Measurements from ENCODE around the gene ACOT11. TPM values are rescaled to one million over a fixed set of nuclear protein-coding genes. Genes with fewer than 3 reads are reported as not detected.

ACOT11 gene
- 1.0 and 1.1 TPM in 2 replicates for total RNA-seq

GRCh38 chr1:54547601-54548388, at the start of gene ACOT11:
Gene ACOT11, plus strand, starts transcription at chr1:54548228. Its CDS starts 82 bp downstream, at chr1:54548310.

DNA sequence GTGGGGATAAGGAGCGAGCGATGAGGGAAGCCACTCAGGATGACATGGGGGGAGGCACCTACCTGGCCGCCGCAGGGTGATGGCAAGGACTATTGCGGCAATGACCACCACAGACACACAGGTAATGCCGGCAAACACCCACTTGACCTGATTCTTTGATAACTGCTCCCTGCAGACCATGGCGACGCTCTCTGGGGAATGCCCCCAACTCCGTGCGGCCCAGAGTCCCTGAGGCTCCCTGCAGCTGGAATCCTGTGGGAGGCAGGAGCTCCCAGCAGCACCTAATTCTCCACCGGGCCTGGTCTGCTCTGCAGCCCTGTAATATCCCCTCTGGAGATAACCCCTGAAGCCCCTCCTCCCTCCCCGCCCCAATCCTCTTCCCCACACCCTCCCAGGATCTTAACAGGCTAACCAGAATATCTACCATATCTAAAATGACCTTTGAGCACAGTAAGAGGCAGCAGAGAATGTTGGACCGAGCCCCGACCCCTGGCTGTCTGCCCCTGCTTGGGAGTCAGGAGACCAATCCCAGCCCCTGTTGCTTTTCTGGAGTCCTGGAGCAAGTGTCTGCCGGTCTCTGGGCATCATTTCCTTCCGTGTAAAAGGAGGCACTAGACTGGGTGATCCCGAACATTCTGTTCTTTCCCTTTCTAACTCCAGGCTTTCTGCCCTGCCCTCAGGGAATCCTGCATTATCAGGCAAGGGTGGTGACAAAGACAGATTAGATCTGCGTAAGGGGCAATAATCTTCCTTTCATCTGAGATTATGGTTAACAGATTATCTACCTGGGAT, 75.4 kb downstream of the ACOT11 start, which contains the start of gene FAM151A:
Gene FAM151A, minus strand, starts transcription at position 310 of the 792 bp plus-strand sequence. Its CDS starts 130 bp downstream, at position 180.

DNA sequence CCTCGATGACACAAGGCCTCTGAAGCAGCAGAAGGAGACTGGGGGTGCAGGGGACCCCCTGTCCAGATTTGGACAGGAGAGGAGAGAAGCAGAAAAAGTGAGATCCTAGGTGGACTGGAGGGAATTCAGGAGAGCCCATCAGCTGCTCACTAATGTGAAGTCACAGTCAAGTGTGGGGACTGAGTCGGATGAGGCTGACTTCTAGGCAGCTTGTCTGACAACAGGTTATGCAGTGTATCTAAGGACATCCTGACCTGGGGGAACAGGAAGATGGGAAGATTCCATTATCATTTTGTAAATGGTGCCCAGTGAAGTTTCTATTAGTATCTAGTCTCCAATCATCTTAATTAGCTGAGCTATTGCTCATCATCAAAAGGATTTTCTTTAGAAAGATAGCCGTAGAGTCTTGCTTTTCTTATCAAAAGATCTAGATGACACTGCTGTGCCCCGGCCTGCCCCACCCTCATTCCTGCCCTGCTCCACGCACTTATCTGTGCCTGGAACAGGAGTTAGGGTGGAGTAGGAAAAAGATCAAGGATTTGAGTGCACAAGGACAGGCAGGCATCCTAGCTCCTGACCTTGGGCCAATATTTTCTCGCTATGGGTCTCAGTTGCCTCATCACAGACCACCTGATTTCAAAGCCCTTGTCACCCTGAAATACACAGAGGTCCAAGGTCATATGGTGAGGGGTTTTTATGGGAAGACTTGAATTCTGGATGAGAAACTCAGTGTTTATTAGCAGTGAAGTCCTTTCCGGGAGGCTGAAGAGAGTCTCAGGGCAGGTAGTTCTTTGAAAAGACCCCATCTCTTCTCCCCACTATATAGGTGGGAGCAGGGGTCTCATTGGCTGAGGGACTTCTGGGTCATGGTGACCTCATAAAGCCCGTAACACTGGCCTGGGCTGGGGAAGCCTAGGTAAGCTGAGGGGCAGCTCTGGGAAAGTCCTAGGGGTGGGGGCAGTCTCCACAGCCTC, 93.1 kb downstream of the ACOT11 start, which contains the start of gene MROH7:
Gene MROH7, plus strand, starts transcription at position 924 of the 974 bp plus-strand sequence. CDS start 11,141 bp downstream, outside the sequence.

Other genes starting within 250 kb of the ACOT11 start
- 7.2 and 7.4 TPM in 2 replicates for gene SSBP3, start 141.8 kb upstream of the ACOT11 start, total RNA-seq
- not detected in 2 replicates for gene FAM151A, start 75.3 kb downstream of the ACOT11 start, total RNA-seq
- gene MROH7, start 93.6 kb downstream of the ACOT11 start, total RNA-seq: under 0.01 TPM in 1 of 2 replicates, not detected in the other
- 11.7 and 19.4 TPM in 2 replicates for gene TTC4, start 167.6 kb downstream of the ACOT11 start, total RNA-seq
- 2.3 and 4.2 TPM in 2 replicates for gene PARS2, start 216.3 kb downstream of the ACOT11 start, total RNA-seq

All from bladder microvascular endothelial cell (primary cell).